GM12878 (cell line): Measurements from ENCODE around the gene ERBB3. TPM values are rescaled to one million over a fixed set of nuclear protein-coding genes. Genes with fewer than 3 reads are reported as not detected.

ENCODE experiments used
- ATAC-seq: fragments of 200-7000 bp; cut with Tn5 transposase; 3 replicates; pipeline ENCODE4 v1.9.1; 2020; ENCODE audit warnings: mild to moderate bottlenecking, moderate library complexity
- BruUV-seq: library from RNA; stranded (reverse); fragments of 400-500 nt; replicated peaks from 2 replicates; lab custom pipeline; 2021; lab: Mats Ljungman, UMichigan
- CTCF ChIA-PET: fragments of 300-600 bp; sonication (Branson Sonifier 250); formaldehyde crosslinking; extraction: SDS; loops from one replicate; lab custom pipeline; 2021; ENCODE audit warnings: inconsistent platforms; lab: Yijun Ruan, JAX
- POLR2A ChIA-PET: fragments of 350-600 bp; formaldehyde crosslinking; extraction: SDS; loops from one replicate; lab custom pipeline; 2021; ENCODE audit warnings: inconsistent platforms; lab: Charles Lee
- RAD21 ChIA-PET: fragments of 300-600 bp; sonication (Branson Sonifier 250); formaldehyde crosslinking; loops from one replicate; lab custom pipeline; 2023; ENCODE audit warnings: antibody characterized with exemption; ENCODE audit not compliant: unreplicated experiment; lab: Charles Lee
- SMC1A ChIA-PET: fragments of 300-600 bp; sonication (Branson Sonifier 250); formaldehyde crosslinking; loops from one replicate; lab custom pipeline; 2023; ENCODE audit not compliant: unreplicated experiment, uncharacterized antibody; lab: Charles Lee
- DNase-seq: peaks from one replicate; pipeline ENCODE4 v3.0.0-alpha.2; 2011; ENCODE audit warnings: low read depth, low spot score
- FAIRE-seq: peaks from 3 replicates; lab custom pipeline; 2011; peaks lifted over from hg19 to GRCh38; lab: Jason Lieb, UNC
- H2AFZ ChIP-seq: 2 replicates; pipeline ENCODE4 v1.6.0; 2011; ENCODE audit warnings: low read depth, low read length, control low read depth; ENCODE audit not compliant: control insufficient read depth
- H3K27ac ChIP-seq: 2 replicates; pipeline ENCODE4 v1.5.1; 2011; ENCODE audit warnings: control low read depth; ENCODE audit not compliant: control insufficient read depth, insufficient read depth
- H3K27me3 ChIP-seq, 2 experiments: replicated peaks in 1 of 2; 2 replicates each; pipeline versions ENCODE4 v1.6.0 to v1.6.1; 2011; ENCODE audit warnings: low read length in 1 of 2; ENCODE audit not compliant: control insufficient read depth in 2 of 2, insufficient read depth in 2 of 2
- H3K36me3 ChIP-seq, 2 experiments: 2 replicates each; pipeline ENCODE4 v1.5.1; 2011; ENCODE audit warnings: low read length in 1 of 2; ENCODE audit not compliant: control insufficient read depth in 2 of 2, insufficient read depth in 2 of 2
- H3K4me1 ChIP-seq: 2 replicates; pipeline ENCODE4 v1.6.1; 2011; ENCODE audit warnings: mild to moderate bottlenecking, low read length, moderate library complexity, mixed read lengths; ENCODE audit not compliant: control insufficient read depth, insufficient read depth
- H3K4me2 ChIP-seq: 2 replicates; pipeline ENCODE4 v1.6.0; 2011; ENCODE audit warnings: control low read depth; ENCODE audit not compliant: control insufficient read depth, insufficient read depth
- H3K4me3 ChIP-seq: fragments of 200-600 bp; sonication (generic); 2 replicates; pipeline ENCODE4 v1.5.1; 2016
- H3K79me2 ChIP-seq: 2 replicates; pipeline ENCODE4 v1.6.0; 2011; ENCODE audit warnings: low read length; ENCODE audit not compliant: control insufficient read depth, insufficient read depth
- H3K9ac ChIP-seq: 2 replicates; pipeline ENCODE4 v1.8.0; 2011; ENCODE audit warnings: low read length, control low read depth, mixed read lengths; ENCODE audit not compliant: control insufficient read depth, insufficient read depth
- H3K9me3 ChIP-seq: replicated peaks from 3 replicates; pipeline ENCODE4 v1.5.1; 2011; ENCODE audit warnings: mild to moderate bottlenecking, low read length; ENCODE audit not compliant: control insufficient read depth, insufficient read depth
- H4K20me1 ChIP-seq: 2 replicates; pipeline ENCODE4 v1.6.0; 2011; ENCODE audit not compliant: control insufficient read depth, insufficient read depth
- CHD1 ChIP-seq: IDR thresholded peaks from 2 replicates; pipeline ENCODE4 v1.6.1; 2012; ENCODE audit warnings: low read depth, low read length, improper control_type of control experiment
- CHD4 ChIP-seq: fragments of 200-600 bp; sonication (generic); IDR thresholded peaks from 2 replicates; pipeline ENCODE4 v1.6.1; 2016; ENCODE audit warnings: mild to moderate bottlenecking
- CREB1 ChIP-seq: IDR thresholded peaks from 2 replicates; pipeline ENCODE4 v1.6.1; 2012; ENCODE audit warnings: low read depth, mild to moderate bottlenecking, inconsistent platforms
- CREM ChIP-seq: IDR thresholded peaks from 2 replicates; pipeline ENCODE4 v1.6.1; 2014; ENCODE audit warnings: antibody characterized with exemption, low read depth
- FOS ChIP-seq: IDR thresholded peaks from 3 replicates; pipeline ENCODE4 v1.6.1; 2011; ENCODE audit warnings: borderline replicate concordance; ENCODE audit not compliant: insufficient read length; ENCODE audit errors: extremely low read depth
- GATAD2B ChIP-seq: fragments of 450-650 bp; conservative IDR thresholded peaks from 2 replicates; pipeline ENCODE4 v1.6.1; 2017; ENCODE audit warnings: low read depth, mild to moderate bottlenecking, moderate library complexity
- HDAC2 ChIP-seq: fragments of 200-600 bp; sonication (generic); IDR thresholded peaks from 2 replicates; pipeline ENCODE4 v1.6.1; 2017
- HDAC6 ChIP-seq: fragments of 200-600 bp; sonication (generic); IDR thresholded peaks from one replicate; pipeline ENCODE4 v1.8.0; 2017; ENCODE audit warnings: antibody characterized with exemption; ENCODE audit not compliant: unreplicated experiment
- NFXL1 ChIP-seq: fragments of 450-650 bp; IDR thresholded peaks from 2 replicates; pipeline ENCODE4 v1.6.1; 2017; ENCODE audit warnings: antibody characterized with exemption, mild to moderate bottlenecking, borderline replicate concordance
- PAX5 ChIP-seq: IDR thresholded peaks from 2 replicates; pipeline ENCODE4 v1.6.1; 2011; ENCODE audit warnings: low read depth, low read length, borderline replicate concordance
- SIN3A ChIP-seq: IDR thresholded peaks from 2 replicates; pipeline ENCODE4 v1.6.1; 2012; ENCODE audit warnings: low read depth, low read length, improper control_type of control experiment
- SMAD5 ChIP-seq: IDR thresholded peaks from 2 replicates; pipeline ENCODE4 v1.6.1; 2016; ENCODE audit warnings: antibody characterized with exemption, low read depth
- TBL1XR1 ChIP-seq: IDR thresholded peaks from 2 replicates; pipeline ENCODE4 v1.6.1; 2012; ENCODE audit warnings: low read depth, low read length, improper control_type of control experiment
- WGBS: methylation state at CpG from one replicate; pipeline ENCODE4 v1.1.6; 2016; ENCODE audit warnings: low lambda C conversion rate; ENCODE audit not compliant: insufficient replicate concordance, insufficient coverage; ENCODE audit errors: missing lambda C conversion rate; 5-methylcytosine and 5-hydroxymethylcytosine counted together
- in situ Hi-C: fragments of 300-500 bp; cut with MboI; formaldehyde crosslinking; loops from 9 replicates; pipeline ENCODE4 v1.14.3; 2018; ENCODE audit warnings: mixed read lengths
- intact Hi-C: fragments of 100-400 bp; cut with micrococcal nuclease; formaldehyde crosslinking; loops from one replicate; pipeline ENCODE4 v1.14.2; 2022; ENCODE audit not compliant: unreplicated experiment
- polyA plus RNA-seq, 11 experiments: library from polyadenylated mRNA; depleted of rRNA in 4 of 11; unstranded in 6 of 11; stranded (reverse) in 5 of 11; fragments of >200 nt; fragmentation: Nextera tagmentation in 4 of 11; fragmentation: Illumina TruSeq in 1 of 11; extraction: Ambion mirVana in 4 of 11; extraction: Trizol in 1 of 11; gene quantifications; 1 replicate in 1 of 11; 2 replicates in 10 of 11; pipeline versions ENCODE4 v1.2.1 to v1.2.3, GENCODE V29; 2011 to 2016; ENCODE audit warnings: inconsistent platforms in 2 of 11, missing spikeins in 2 of 11, low read depth in 1 of 11
- total RNA-seq, 4 experiments: library from RNA; depleted of rRNA in 3 of 4; stranded (reverse); fragments of >200 nt in 3 of 4; fragmentation: Illumina TruSeq in 1 of 4; extraction: Trizol in 1 of 4; gene quantifications; 2 replicates each; pipeline versions ENCODE4 v1.2.1 to v1.2.3, GENCODE V29; 2013 to 2021
- TF ChIP-seq, protein P1 (sequence below): fragments of 450-650 bp; IDR thresholded peaks from 2 replicates; pipeline ENCODE4 v1.6.1; 2017; ENCODE audit warnings: low read depth, mild to moderate bottlenecking, moderate library complexity
- TF ChIP-seq, protein P2 (sequence below): IDR thresholded peaks from 2 replicates; pipeline ENCODE4 v1.6.1; 2012; ENCODE audit warnings: improper control_type of control experiment, low read depth, low read length; ENCODE audit not compliant: insufficient replicate concordance
- TF ChIP-seq, protein P3 (sequence below): fragments of 450-650 bp; IDR thresholded peaks from 2 replicates; pipeline ENCODE4 v1.6.1; 2016; ENCODE audit warnings: mild to moderate bottlenecking

ERBB3 gene
- total and polyA plus RNA-seq, 10 of the 15 experiments (the other 5 are each of a cell fraction or from before 2014, with no cell fraction given): 0.03 to 0.72 (median 0.04) TPM; not detected in 5

GRCh38 chr12:56115329-56115728, 35.4 kb downstream of the ERBB3 start:
- Histone ChIP-seq H3K36me3 (peaks cover 10 to 12% of the 10 kb centered on the region in 2 experiments), H3K9me3 (no peaks in the 10 kb centered on the region), H3K9ac (peak overlapping the region; percentile 75), H2AFZ (peak overlapping the region; percentile 99), H3K4me1 (peaks cover 15% of the 10 kb centered on the region), H3K4me2 (peak overlapping the region; percentile 36), H3K79me2 (peaks cover 28% of the 10 kb centered on the region), H3K27me3 (no peaks in the 10 kb centered on the region), H4K20me1 (no peaks in the 10 kb centered on the region), H3K27ac (peak overlapping the region; percentile 79), H3K4me3 (peak overlapping the region; percentile 90; the same call in 1 of the 2 replicates)
- ATAC-seq (no peak), FAIRE-seq (no peak), DNase-seq (no peak)
- 38% methylated on average over 10 of the region's 10 CpGs for WGBS
- CTCF ChIA-PET: interaction anchor here (0.7 to 2.9 kb wide), 2 partner anchors 11 to 338 kb away, joined by 3 to 25 read pairs; partner anchors contain the start of gene PA2G4
- POLR2A ChIA-PET: interaction anchor here (0.5 to 5.5 kb wide), 5 partner anchors 9 to 323 kb away, joined by 3 to 95 read pairs (median 4); partner anchors contain the start of genes PA2G4, RAB5B and RNF41
- RAD21 ChIA-PET: interaction anchor here (1.0 to 1.5 kb wide), 3 partner anchors 10 to 118 kb away, joined by 3 to 4 read pairs (median 4); partner anchors contain the start of genes SMARCC2 and SUOX
- intact Hi-C loops (loop anchor here (5.0 kb wide), 7 partner anchors 37 to 572 kb away; partner anchors contain the start of genes CNPY2, DNAJC14, MYL6B and PTGES3), in situ Hi-C loops (no loop called here)
- SMC1A ChIA-PET: interaction anchor here (0.7 to 1.2 kb wide), 5 partner anchors 8 to 233 kb away, joined by 3 to 7 read pairs (median 3); partner anchors contain the start of gene PA2G4
- no TSS peak for BruUV-seq
- TF ChIP-seq HDAC2 (no peak), CREB1 (no peak), TBL1XR1 (no peak), PAX5 (no peak), NFXL1 (no peak), SIN3A (no peak), GATAD2B (no peak), HDAC6 (no peak), SMAD5 (no peak), CHD4 (no peak), FOS (no peak), CREM (no peak), CHD1 (no peak)
- TF ChIP-seq, protein P1, sequence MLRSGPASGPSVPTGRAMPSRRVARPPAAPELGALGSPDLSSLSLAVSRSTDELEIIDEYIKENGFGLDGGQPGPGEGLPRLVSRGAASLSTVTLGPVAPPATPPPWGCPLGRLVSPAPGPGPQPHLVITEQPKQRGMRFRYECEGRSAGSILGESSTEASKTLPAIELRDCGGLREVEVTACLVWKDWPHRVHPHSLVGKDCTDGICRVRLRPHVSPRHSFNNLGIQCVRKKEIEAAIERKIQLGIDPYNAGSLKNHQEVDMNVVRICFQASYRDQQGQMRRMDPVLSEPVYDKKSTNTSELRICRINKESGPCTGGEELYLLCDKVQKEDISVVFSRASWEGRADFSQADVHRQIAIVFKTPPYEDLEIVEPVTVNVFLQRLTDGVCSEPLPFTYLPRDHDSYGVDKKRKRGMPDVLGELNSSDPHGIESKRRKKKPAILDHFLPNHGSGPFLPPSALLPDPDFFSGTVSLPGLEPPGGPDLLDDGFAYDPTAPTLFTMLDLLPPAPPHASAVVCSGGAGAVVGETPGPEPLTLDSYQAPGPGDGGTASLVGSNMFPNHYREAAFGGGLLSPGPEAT: no peak
- TF ChIP-seq, protein P2, sequence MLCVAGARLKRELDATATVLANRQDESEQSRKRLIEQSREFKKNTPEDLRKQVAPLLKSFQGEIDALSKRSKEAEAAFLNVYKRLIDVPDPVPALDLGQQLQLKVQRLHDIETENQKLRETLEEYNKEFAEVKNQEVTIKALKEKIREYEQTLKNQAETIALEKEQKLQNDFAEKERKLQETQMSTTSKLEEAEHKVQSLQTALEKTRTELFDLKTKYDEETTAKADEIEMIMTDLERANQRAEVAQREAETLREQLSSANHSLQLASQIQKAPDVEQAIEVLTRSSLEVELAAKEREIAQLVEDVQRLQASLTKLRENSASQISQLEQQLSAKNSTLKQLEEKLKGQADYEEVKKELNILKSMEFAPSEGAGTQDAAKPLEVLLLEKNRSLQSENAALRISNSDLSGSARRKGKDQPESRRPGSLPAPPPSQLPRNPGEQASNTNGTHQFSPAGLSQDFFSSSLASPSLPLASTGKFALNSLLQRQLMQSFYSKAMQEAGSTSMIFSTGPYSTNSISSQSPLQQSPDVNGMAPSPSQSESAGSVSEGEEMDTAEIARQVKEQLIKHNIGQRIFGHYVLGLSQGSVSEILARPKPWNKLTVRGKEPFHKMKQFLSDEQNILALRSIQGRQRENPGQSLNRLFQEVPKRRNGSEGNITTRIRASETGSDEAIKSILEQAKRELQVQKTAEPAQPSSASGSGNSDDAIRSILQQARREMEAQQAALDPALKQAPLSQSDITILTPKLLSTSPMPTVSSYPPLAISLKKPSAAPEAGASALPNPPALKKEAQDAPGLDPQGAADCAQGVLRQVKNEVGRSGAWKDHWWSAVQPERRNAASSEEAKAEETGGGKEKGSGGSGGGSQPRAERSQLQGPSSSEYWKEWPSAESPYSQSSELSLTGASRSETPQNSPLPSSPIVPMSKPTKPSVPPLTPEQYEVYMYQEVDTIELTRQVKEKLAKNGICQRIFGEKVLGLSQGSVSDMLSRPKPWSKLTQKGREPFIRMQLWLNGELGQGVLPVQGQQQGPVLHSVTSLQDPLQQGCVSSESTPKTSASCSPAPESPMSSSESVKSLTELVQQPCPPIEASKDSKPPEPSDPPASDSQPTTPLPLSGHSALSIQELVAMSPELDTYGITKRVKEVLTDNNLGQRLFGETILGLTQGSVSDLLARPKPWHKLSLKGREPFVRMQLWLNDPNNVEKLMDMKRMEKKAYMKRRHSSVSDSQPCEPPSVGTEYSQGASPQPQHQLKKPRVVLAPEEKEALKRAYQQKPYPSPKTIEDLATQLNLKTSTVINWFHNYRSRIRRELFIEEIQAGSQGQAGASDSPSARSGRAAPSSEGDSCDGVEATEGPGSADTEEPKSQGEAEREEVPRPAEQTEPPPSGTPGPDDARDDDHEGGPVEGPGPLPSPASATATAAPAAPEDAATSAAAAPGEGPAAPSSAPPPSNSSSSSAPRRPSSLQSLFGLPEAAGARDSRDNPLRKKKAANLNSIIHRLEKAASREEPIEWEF: no peak
- TF ChIP-seq, protein P3, sequence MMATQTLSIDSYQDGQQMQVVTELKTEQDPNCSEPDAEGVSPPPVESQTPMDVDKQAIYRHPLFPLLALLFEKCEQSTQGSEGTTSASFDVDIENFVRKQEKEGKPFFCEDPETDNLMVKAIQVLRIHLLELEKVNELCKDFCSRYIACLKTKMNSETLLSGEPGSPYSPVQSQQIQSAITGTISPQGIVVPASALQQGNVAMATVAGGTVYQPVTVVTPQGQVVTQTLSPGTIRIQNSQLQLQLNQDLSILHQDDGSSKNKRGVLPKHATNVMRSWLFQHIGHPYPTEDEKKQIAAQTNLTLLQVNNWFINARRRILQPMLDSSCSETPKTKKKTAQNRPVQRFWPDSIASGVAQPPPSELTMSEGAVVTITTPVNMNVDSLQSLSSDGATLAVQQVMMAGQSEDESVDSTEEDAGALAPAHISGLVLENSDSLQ: no peak
